ENCODE results near the gene USP32. TPM values are rescaled to one million over a fixed set of nuclear protein-coding genes. Genes with fewer than 3 reads are reported as not detected.

USP32 gene
- polyA plus RNA-seq, 1 donor (not counting 4 experiments of a cell fraction or from before 2014, with no cell fraction given): 37.6 TPM

GRCh38 chr17:60159479-60159866 is 232.5 kb downstream of the USP32 start:
- no peak overlapping the region for H3K4me3 ChIP-seq (ENCODE audit: control insufficient read depth in 2 of 3, extremely low read depth in 1 of 3, insufficient read depth in 2 of 3, low read depth in 1 of 3, low read length in 3 of 3)
- no peaks in the 10 kb centered on the region for H3K9me3 ChIP-seq (ENCODE audit: control insufficient read depth, low read depth, low read length)
- no peak overlapping the region for H2AFZ ChIP-seq (ENCODE audit: control insufficient read depth, low read length)
- no peaks in the 10 kb centered on the region for H3K36me3 ChIP-seq (ENCODE audit: control insufficient read depth in 2 of 2, extremely low read depth in 1 of 2, insufficient read depth in 2 of 2, low read length in 2 of 2)
- no peak overlapping the region for H3K27ac ChIP-seq (ENCODE audit: control insufficient read depth, insufficient read depth, low read length)
- no peaks in the 10 kb centered on the region for H3K9me1 ChIP-seq (ENCODE audit: control insufficient read depth, extremely low read depth, insufficient read depth, low read length)
- no peaks in the 10 kb centered on the region for H3K79me2 ChIP-seq (ENCODE audit: control insufficient read depth, insufficient read depth, low read length)
- DNase-seq (ENCODE audit: low read depth, low spot score) (no peak), FAIRE-seq (no peak)
- TF ChIP-seq EZH2 (IDR thresholded peaks at IDR 0.05; ENCODE audit: low read length) (no peak), CTCF (optimal IDR thresholded peaks at IDR 0.05 in 1 of 3, IDR thresholded peaks at IDR 0.05 in 1 of 3, conservative IDR thresholded peaks at IDR 0.05 in 1 of 3; ENCODE audit: extremely low read depth in 1 of 3, insufficient read depth in 2 of 3, low read length in 3 of 3) (no peak)
- H3K4me1 ChIP-seq (ENCODE audit: control insufficient read depth, extremely low read depth, insufficient read depth, low read length): peaks cover 3% of the 10 kb centered on the region
- peaks cover 31% of the 10 kb centered on the region for H3K27me3 ChIP-seq (ENCODE audit: control insufficient read depth, extremely low read depth, insufficient read depth, low read length)
- H3K4me2 ChIP-seq (ENCODE audit: control insufficient read depth, extremely low read depth, insufficient read depth, low read depth, low read length): no peak overlapping the region
- H3K9ac ChIP-seq (ENCODE audit: control insufficient read depth, extremely low read depth, insufficient read depth, low read length): no peak overlapping the region
- dilution Hi-C loops (cut with MboI; ENCODE audit: extremely low pct_ligation_motif_present, low sequenced_read_pairs): no loop called here
- H4K20me1 ChIP-seq (ENCODE audit: control insufficient read depth, extremely low read depth, insufficient read depth, low read length): no peaks in the 10 kb centered on the region

DNA sequence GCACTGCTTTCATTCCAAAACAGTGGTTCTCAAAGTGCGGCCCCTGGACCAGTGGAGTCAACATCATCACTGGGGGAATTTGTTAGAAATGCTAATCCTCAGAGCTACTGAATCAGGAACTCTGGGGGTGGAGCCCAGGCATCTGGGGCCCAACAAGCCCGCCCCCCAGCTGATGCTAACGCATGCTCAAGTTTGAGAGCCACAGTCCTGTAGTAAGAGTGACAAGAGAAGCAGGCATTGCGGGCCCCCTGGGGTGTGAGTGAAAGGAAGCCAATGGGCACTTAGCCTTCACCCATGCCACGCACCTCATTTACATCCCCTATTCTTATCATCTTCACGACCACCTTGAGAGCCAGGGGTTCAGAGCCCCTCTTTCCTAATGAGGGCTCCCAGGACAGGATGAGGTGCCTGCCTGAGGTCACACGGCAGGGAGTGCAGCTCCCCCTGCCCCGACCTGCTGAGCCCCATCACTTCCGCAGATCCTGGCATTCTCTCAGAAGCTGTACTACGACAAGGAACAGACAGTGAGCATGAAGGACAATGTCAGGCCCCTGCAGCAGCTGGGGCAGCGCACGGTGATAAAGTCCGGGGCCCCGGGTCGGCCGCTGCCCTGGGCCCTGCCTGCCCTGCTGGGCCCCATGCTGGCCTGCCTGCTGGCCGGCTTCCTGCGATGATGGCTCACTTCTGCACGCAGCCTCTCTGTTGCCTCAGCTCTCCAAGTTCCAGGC is 233.0 kb downstream of the USP32 start:
- Histone ChIP-seq H3K36me3 (ENCODE audit: control insufficient read depth in 2 of 2, extremely low read depth in 1 of 2, insufficient read depth in 2 of 2, low read length in 2 of 2) (no peaks in the 10 kb centered on the region), H3K4me1 (ENCODE audit: control insufficient read depth, extremely low read depth, insufficient read depth, low read length) (peaks cover 4% of the 10 kb centered on the region), H3K79me2 (ENCODE audit: control insufficient read depth, insufficient read depth, low read length) (no peaks in the 10 kb centered on the region), H3K9me3 (ENCODE audit: control insufficient read depth, low read depth, low read length) (no peaks in the 10 kb centered on the region), H3K27ac (ENCODE audit: control insufficient read depth, insufficient read depth, low read length) (no peak overlapping the region), H3K4me2 (ENCODE audit: control insufficient read depth, extremely low read depth, insufficient read depth, low read depth, low read length) (no peak overlapping the region), H3K9ac (ENCODE audit: control insufficient read depth, extremely low read depth, insufficient read depth, low read length) (no peak overlapping the region), H3K27me3 (ENCODE audit: control insufficient read depth, extremely low read depth, insufficient read depth, low read length) (peaks cover 31% of the 10 kb centered on the region), H3K4me3 (ENCODE audit: control insufficient read depth in 2 of 3, extremely low read depth in 1 of 3, insufficient read depth in 2 of 3, low read depth in 1 of 3, low read length in 3 of 3) (no peak overlapping the region), H3K9me1 (ENCODE audit: control insufficient read depth, extremely low read depth, insufficient read depth, low read length) (no peaks in the 10 kb centered on the region), H2AFZ (ENCODE audit: control insufficient read depth, low read length) (no peak overlapping the region), H4K20me1 (ENCODE audit: control insufficient read depth, extremely low read depth, insufficient read depth, low read length) (no peaks in the 10 kb centered on the region)
- FAIRE-seq (no peak), DNase-seq (ENCODE audit: low read depth, low spot score) (no peak)
- TF ChIP-seq EZH2 (IDR thresholded peaks at IDR 0.05; ENCODE audit: low read length) (no peak), CTCF (optimal IDR thresholded peaks at IDR 0.05 in 1 of 3, IDR thresholded peaks at IDR 0.05 in 1 of 3, conservative IDR thresholded peaks at IDR 0.05 in 1 of 3; ENCODE audit: extremely low read depth in 1 of 3, insufficient read depth in 2 of 3, low read length in 3 of 3) (no peak)
- dilution Hi-C loops (cut with MboI; ENCODE audit: extremely low pct_ligation_motif_present, low sequenced_read_pairs): no loop called here
